DMS79 (cell line): ENCODE measurements around the gene FXYD7.
"Not testable (repeated sequence)": the region's sequence is repeated elsewhere in the genome, so short reads cannot be mapped to it uniquely, and the experiment has no call there.

Experiments
- DNase-seq: peaks from one replicate; lab custom pipeline; 2025; lab: John Stamatoyannopoulos, UW

The FXYD7 gene, protein sequence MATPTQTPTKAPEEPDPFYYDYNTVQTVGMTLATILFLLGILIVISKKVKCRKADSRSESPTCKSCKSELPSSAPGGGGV

DNA sequence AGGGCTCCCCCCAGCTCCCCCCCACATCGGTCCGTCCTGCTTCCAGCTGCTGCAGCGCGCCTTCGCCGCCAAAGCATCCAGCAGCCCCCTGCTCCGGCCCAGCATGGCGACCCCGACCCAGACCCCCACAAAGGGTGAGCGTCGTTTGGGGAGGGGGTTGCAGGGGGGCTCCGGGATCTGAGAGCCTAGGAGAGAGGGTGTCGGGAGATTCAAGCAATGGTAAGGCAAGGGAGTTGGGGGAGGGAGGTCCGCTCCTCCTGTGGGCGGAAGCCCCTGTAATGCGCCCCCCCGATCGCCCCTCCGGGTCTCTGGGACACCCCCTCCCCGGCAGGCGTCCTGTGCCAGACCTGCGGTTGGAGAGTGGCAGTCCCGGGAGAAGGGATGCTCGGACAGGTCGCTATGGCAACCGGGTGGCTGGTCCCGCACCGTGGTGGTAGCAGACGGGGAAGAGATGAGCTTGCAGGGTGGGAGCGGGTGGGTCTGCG, at the start of gene FXYD7:
Gene FXYD7, plus strand, starts transcription at position 25 of the 485 bp plus-strand sequence. Its CDS starts 79 bp downstream, at position 104.
- no peak for DNase-seq

DNA sequence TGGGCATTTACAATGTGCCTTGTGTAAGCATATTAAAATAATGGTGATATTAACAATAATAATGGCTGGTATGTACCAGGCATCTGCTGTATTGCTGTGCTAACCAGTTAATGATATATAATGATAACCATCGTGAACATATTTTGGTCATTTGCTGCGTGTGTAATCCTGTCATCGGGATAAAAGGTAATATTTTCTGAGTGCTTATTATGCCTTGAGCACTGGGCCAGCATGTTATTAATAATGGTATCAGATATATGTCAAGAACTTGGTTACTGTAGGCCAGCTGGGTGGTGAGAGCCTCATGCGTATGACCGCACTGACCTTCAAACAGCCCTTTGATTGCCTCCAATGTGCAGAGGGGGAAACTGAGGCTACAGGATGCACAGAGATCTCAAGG, 49.6 kb upstream of the FXYD7 start:
- DNase-seq = no peak

DNA sequence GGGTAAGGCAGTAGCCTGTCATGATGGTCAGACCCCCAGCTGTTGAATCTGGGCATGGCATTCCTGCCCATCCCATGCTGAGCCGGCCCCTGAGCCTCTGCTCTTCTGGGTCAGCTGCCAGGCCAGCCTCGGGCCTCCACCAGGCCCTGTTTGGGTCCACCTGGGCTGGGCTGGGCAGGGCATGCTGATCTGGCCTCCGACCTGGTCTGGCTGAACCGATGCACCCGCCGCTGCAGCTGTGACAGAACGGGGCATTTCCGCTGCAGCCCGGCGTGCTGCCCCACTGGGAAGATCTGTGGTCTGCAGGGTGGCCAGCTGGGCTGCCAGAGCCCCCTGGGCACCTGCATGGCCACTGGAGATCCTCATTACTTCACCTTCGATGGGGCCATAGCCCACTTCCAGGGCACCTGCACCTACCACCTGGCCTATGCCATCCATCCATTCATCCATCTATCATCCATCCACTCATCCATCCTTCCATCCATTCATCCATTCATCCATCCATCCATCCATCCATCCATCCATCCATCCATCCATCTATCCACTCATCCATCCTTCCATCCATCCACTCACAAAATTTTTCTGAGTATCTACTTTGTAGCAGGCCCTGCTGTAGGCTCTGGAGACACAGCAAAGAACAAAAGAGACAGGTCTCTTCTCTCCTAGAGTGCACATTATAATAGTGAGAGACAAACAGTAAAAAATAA, 49.0 kb upstream of the FXYD7 start:
- DNase-seq = no peak

DNA sequence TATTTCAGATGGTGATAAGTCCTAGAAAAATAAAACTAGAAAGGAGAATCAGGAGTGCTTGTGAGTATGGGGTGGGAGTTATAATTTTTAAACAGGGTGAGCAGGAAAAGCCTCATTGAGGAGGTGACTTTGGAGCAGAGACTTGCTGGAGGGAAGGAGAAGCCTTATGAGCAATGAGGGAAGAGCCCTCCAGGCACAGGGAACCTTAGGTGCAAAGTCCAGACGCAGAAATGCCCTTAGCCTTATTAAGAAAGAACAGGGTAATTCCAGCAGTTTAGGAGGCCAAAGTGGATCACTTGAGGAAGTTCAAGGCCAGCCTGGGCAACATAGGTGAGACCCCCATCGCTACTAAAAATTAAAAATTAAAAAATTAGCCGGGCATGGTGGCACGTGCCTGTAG, 48.4 kb upstream of the FXYD7 start:
- DNase-seq = no peak

DNA sequence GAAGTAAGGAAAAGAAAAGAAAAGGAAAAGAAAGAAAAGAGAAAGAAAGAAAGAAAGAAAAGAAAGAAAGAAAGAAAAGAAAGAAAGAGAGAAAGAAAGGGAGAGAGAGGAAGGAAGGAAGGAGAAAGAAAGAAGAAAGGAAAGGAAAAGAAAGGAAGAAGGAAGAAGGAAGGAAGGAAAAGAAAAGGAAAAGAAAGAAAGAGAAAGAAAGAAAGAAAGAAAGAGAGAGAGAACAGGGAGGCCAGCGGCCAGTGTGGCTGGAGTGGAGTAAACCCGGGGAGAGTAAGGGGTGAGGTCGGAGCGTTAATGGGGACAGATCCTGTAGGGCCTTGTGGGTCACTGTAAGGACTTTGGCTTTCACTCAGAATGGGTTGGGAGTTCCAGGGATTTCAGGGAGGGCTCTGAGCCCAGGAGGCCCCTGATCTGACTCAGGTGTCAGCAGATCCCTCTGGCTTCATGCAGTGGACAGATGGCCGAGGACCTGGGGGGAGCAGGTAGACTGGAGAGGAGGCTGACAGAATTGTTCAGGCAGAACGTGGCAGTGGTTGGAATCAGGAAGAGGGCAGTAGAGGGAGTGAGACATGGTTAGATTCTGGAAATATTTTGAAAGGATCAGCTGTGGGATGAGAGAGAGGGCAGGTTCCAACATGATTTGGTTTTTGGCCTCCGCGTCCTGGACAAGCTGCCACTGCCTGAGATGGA, 47.2 kb upstream of the FXYD7 start:
- DNase-seq = no peak

GRCh38 chr19:35098413-35099049, 44.5 kb upstream of the FXYD7 start:
- peak; percentile 9 for DNase-seq

DNA sequence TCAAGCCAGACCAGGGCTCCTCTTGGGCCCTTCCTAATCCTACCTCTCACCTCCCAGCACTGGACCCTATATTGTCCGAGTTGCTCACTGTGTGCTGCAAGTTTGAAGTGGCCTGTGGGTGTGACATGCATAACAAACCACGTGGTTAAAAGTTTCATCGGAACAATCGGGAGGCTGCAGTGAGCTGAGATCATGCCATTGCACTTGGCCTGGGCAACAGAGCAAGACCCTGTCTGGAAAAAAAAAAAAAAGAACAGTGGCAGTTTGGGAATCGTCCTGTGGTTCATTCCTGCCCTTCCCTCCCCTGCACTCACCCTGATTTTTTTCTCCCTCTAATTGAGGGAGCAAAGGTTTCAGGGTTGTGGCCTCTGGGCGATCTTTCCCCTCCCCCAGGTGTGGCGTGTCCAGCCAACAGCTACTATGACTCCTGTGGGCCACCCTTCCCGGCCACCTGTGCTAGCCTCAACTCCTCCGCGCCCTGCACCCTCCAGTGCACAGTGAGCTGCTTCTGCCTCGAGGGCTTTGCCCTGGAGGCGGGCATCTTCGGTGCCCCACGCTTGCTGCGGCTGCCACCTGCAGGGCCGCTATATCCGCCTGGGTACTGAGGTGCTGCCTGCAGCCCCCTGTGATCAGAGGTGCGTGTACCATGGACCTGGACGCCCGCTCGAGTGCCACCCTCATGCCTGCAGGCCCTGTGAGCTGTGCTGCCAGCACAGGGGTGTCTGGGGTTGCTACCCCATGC, 43.7 kb upstream of the FXYD7 start:
- DNase-seq = no peak

- no peak for DNase-seq
Observed at GRCh38 chr19:35099897-35100275, 43.2 kb upstream of the FXYD7 start.

- no peak for DNase-seq
Observed at GRCh38 chr19:35100588-35101533, 42.2 kb upstream of the FXYD7 start.

DNA sequence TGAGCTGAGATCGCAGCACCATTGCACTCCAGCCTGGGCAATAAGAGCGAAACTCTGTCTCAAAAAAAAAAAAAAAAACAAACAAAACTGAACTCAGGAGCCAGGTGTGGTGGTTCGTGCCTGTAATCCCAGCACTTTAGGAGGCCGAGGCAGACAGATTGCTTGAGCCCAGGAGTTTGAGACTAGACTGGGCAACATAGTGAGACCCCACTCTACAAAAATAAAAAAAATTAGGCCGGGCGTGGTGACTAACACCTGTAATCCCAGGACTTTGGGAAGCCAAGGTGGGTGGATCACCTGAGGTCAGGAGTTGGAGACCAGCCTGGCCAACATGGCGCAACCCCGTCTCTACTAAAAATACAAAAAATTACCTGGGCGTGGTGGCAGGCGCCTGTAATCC, 41.1 kb upstream of the FXYD7 start:
- DNase-seq = not testable (repeated sequence)

GRCh38 chr19:35103614-35104013, 39.4 kb upstream of the FXYD7 start:
- not testable (repeated sequence) for DNase-seq

DNA sequence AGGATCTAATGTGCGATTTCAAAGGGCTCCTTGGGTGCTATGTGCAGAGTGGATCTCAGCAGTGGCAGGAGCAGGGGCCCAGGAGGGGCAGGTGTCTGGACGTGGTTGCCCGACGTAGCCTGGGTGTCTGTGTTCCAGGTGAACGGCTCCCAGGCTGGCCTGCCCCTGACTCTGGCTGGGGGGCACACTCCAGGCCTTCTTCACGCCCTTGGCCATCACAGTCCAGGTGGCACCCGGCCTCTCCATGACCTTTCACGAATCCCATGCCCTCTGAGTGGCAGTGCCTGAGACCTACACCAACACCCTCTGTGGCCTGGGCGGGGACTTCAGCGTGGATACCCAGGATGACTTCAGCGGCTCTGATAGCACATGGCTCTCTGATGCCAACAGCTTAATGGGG, 38.7 kb upstream of the FXYD7 start:
- no peak for DNase-seq

DNA sequence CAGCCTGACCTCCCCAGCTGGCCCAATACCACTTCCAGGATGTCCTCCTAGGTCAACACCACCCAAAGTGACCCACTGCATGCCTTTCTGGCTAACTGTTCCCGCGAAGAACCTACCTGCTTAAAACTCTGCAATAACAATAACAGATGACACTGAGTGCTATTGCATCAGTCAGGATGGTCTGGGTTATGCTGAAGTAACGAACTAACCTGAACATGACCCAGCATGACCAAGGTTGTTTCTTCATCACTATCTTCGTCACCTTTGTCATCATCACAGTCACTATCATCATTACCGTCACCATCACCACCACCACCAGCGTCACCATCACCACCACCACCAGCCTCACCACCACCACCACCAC, 38.0 kb upstream of the FXYD7 start:
- DNase-seq = no peak

DNA sequence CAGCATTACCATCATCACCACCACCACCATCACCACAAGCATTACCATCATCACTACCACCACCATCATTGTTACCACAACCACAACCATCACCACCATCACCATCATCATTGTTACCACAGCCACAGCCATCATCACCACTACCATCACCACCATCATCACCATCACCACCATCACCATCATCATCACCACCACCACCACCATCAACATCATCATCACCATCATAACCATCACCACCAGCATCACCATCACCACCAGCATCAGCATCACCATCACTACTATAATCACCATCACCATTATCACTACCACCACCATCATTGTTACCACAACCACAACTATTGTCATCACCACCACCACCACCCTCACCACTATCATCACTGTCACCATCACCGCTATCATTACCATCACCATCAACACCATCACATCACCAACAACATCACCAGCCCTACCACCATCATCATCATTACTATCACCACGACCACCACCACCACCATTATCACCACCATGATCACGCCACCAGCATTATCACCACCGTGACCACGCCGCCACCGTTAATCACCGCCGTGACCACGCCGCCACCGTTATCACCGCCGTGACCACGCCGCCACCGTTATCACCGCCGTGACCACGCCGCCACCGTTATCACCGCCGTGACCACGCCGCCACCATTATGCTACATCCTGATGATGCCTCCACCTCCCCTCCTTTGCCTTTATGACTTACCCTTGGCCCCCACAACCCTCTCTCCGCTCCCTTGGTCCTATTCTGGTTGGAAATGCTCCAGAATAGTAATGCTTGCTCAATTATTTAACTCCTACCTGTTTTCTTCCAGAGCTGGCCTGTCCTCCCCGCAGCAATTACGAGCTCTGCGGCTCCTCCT, 37.4 kb upstream of the FXYD7 start:
- no peak for DNase-seq

DNA sequence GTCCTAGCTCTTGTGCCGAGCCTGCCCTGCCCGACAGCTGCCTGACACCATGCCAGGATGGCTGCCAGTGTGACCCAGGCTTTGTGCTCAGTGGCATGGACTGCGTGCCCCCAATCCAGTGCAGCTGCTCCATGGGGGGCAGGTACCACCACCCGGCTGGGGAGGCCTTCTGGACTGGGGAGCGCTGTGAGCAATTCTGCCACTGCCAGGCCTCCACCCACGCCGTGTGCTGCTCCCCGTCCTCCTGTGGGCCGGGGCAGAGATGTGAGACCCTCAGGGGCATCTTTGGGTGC, 36.8 kb upstream of the FXYD7 start:
- DNase-seq = no peak

DNA sequence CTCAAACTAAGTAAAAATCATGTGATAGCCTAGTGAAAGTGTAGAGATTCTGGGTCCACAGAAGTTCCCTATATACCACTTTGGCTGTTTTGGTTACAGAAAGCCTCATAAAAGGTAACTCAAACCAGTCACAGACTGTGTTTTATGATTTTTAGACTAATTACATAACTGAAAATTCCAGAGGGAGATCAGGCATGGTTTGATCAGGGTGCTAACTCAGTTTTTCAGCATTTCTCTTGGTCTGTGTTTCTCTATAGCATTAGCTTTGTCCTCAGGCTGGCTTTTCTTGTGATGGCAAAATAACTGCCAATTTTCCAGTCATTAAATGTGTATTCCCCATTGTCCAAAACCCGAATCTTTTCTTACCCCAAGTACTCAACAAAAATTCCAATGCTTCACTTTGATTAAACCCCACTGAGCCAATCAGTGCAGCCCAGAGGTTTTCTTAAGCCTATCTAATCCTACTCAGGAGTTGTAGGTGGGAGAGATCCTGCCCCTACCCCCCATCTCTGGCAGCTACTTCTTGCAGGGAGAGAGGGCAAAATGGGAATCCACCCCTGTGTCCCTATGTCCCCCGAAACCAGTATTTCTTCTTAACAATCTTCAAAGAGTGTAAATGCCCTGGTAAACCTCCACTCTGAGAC, 36.0 kb upstream of the FXYD7 start:
- DNase-seq = no peak

GRCh38 chr19:35107545-35107944, 35.5 kb upstream of the FXYD7 start:
- DNase-seq = no peak

GRCh38 chr19:35108730-35109129, 34.3 kb upstream of the FXYD7 start:
- no peak for DNase-seq

DNA sequence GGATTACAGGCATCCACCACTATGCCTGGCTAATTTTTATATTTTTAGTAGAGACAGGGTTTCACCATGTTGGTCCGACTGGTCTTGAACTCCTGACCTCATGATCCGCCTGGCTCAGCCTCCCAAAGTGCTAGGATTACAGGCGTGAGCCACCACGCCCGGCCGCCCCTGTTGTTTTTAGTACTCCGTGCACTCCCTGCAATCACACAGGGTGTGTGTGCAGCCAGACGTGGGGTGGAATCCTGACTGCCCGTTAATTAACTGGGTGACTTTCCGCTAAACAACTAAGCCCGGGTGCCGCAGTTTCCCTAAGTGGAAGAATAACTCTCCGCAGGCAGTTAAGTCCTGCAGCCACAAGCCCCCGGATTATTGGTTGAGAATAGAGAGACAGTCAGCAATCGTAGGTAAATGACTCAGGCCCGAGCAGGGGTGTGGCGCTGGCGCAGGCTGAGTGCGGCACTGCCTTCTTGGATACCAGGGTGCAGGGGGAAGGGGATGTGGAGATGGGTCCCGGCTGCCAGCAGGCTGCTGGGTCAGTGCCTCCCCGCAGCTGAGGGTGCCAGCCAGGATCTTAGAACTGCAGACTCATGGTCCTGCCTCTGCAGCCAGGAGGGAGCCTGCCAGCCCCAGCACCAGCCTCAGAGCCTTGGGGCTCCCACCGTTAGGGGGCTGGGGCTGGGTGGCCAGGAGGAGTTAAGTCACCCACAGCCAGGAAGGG, 33.5 kb upstream of the FXYD7 start:
- DNase-seq = no peak
